K562 (cell line): ENCODE measurements around the gene LRP2BP. TPM values are rescaled to one million over a fixed set of nuclear protein-coding genes. Genes with fewer than 3 reads are reported as not detected.

ENCODE experiments used
- ARID3A ChIP-seq: IDR thresholded peaks from 2 replicates; pipeline ENCODE4 v1.6.1; 2012; ENCODE audit warnings: low read depth, low read length, improper control_type of control experiment, borderline replicate concordance
- C11orf30 ChIP-seq: fragments of 450-650 bp; IDR thresholded peaks from 2 replicates; pipeline ENCODE4 v1.6.1; 2016; ENCODE audit warnings: low read depth, mild to moderate bottlenecking
- CHAMP1 ChIP-seq: fragments of 450-650 bp; IDR thresholded peaks from 2 replicates; pipeline ENCODE4 v1.6.1; 2016; ENCODE audit warnings: mild to moderate bottlenecking
- E2F6 ChIP-seq, 2 experiments: IDR thresholded peaks; 2 replicates each; pipeline ENCODE4 v1.6.1; 2011; ENCODE audit warnings: borderline replicate concordance in 1 of 2, control low read depth in 1 of 2, low read depth in 1 of 2, low read length in 1 of 2, mild to moderate bottlenecking in 1 of 2, mixed read lengths in 1 of 2, moderate library complexity in 1 of 2; ENCODE audit not compliant: insufficient read depth in 1 of 2, insufficient read length in 1 of 2, poor library complexity in 1 of 2, severe bottlenecking in 1 of 2; ENCODE audit errors: extremely low read depth in 1 of 2
- HDAC3 ChIP-seq: fragments of 450-650 bp; IDR thresholded peaks from 2 replicates; pipeline ENCODE4 v1.6.1; 2018; ENCODE audit warnings: borderline replicate concordance, mild to moderate bottlenecking, moderate library complexity; ENCODE audit not compliant: partially characterized antibody
- IFI16 ChIP-seq: fragments of 250-450 bp; sonication (Bioruptor Pico); IDR thresholded peaks from 2 replicates; pipeline ENCODE4 v2.1.2; 2022; ENCODE audit warnings: mild to moderate bottlenecking, inconsistent platforms
- LCOR ChIP-seq: sonication (generic); formaldehyde crosslinking; IDR thresholded peaks from 2 replicates; pipeline ENCODE4 v1.8.0; 2022; ENCODE audit warnings: mild to moderate bottlenecking, missing genetic modification reagents
- LEF1 ChIP-seq: fragments of 450-650 bp; IDR thresholded peaks from 2 replicates; pipeline ENCODE4 v1.6.1; 2016; ENCODE audit warnings: mild to moderate bottlenecking
- MEIS2 ChIP-seq: fragments of 450-650 bp; IDR thresholded peaks from 2 replicates; pipeline ENCODE4 v1.6.1; 2014; ENCODE audit warnings: mild to moderate bottlenecking; ENCODE audit not compliant: partially characterized antibody
- PKNOX1 ChIP-seq: fragments of 450-650 bp; IDR thresholded peaks from 2 replicates; pipeline ENCODE4 v1.6.1; 2016
- RBBP5 ChIP-seq: fragments of 200-600 bp; sonication (generic); IDR thresholded peaks from 2 replicates; pipeline ENCODE4 v1.6.1; 2012; ENCODE audit warnings: borderline replicate concordance, mild to moderate bottlenecking, low read length, control low read depth, inconsistent platforms; ENCODE audit not compliant: insufficient read depth, poor library complexity, severe bottlenecking
- RFX7 ChIP-seq: fragments of 250-450 bp; sonication (Bioruptor Pico); IDR thresholded peaks from 2 replicates; pipeline ENCODE4 v1.5.1; 2021; ENCODE audit warnings: mild to moderate bottlenecking
- SMARCB1 ChIP-seq: IDR thresholded peaks from 2 replicates; pipeline ENCODE4 v1.6.1; 2011; ENCODE audit warnings: improper control_type of control experiment, low read depth; ENCODE audit not compliant: insufficient read length
- SMARCC2 ChIP-seq: fragments of 450-650 bp; IDR thresholded peaks from 2 replicates; pipeline ENCODE4 v1.6.1; 2017; ENCODE audit warnings: antibody characterized with exemption, moderate library complexity, mild to moderate bottlenecking, low read depth
- SOX6 ChIP-seq: fragments of 450-650 bp; IDR thresholded peaks from 2 replicates; pipeline ENCODE4 v1.6.1; 2014; ENCODE audit warnings: mild to moderate bottlenecking
- THAP12 ChIP-seq: fragments of 250-450 bp; sonication (Bioruptor Pico); IDR thresholded peaks from 2 replicates; pipeline ENCODE4 v1.9.0; 2021; ENCODE audit warnings: mild to moderate bottlenecking, inconsistent platforms
- ZNF354B ChIP-seq: fragments of 250-450 bp; sonication (Bioruptor Pico); IDR thresholded peaks from 2 replicates; pipeline ENCODE4 v1.4.0; 2020
- polyA plus RNA-seq, 8 experiments: library from polyadenylated mRNA; depleted of rRNA in 4 of 8; stranded (reverse) in 5 of 8; unstranded in 3 of 8; fragments of >200 nt; fragmentation: Nextera tagmentation in 2 of 8; fragmentation: Illumina TruSeq in 1 of 8; extraction: Ambion mirVana in 2 of 8; extraction: Trizol in 1 of 8; gene quantifications; 2 replicates each; pipeline versions ENCODE4 v1.2.1 to v1.2.3, GENCODE V29; 2011 to 2014; ENCODE audit warnings: inconsistent platforms in 1 of 8, missing spikeins in 1 of 8
- total RNA-seq, 7 experiments: library from RNA; depleted of rRNA in 6 of 7; stranded (reverse); fragments of >200 nt in 6 of 7; fragmentation: Illumina TruSeq in 2 of 7; extraction: Trizol in 2 of 7; gene quantifications; 2 replicates each; pipeline versions ENCODE4 v1.2.1 to v1.2.3, GENCODE V29; 2011 to 2021; ENCODE audit warnings: low replicate concordance in 1 of 7

Gene LRP2BP
- total and polyA plus RNA-seq, 9 of the 15 experiments (the other 6 are each of a cell fraction or from before 2014, with no cell fraction given), result 0.42 to 2.1 (median 0.62) TPM

GRCh38 chr4:185318679-185319078 is 77.0 kb downstream of the LRP2BP start (continued):
- no peak for TF ChIP-seq THAP12
- TF ChIP-seq LEF1, result peak; percentile 74; the same call in 1 of the 2 replicates
- no peak for TF ChIP-seq RBBP5
- TF ChIP-seq PKNOX1, result peak; percentile 44
- TF ChIP-seq HDAC3, result peak; percentile 71
- TF ChIP-seq LCOR (CRISPR knock-in tag), result peak; percentile 55; the same call in 1 of the 2 replicates
- TF ChIP-seq ZNF354B (CRISPR knock-in tag), result no peak
- peak; percentile 49 for TF ChIP-seq SMARCB1
- TF ChIP-seq IFI16 (CRISPR knock-in tag), result no peak
- TF ChIP-seq MEIS2, result peak; percentile 62
- TF ChIP-seq CHAMP1, result peak; percentile 92
- TF ChIP-seq E2F6 (IDR thresholded peaks at IDR 0.05; ENCODE audit: borderline replicate concordance in 1 of 2, extremely low read depth in 1 of 2, insufficient read depth in 1 of 2, insufficient read length in 1 of 2, low read depth in 1 of 2, low read length in 1 of 2, poor library complexity in 1 of 2, severe bottlenecking in 1 of 2), result peak in 1 of 2 experiments; percentile 12
- TF ChIP-seq RFX7 (CRISPR knock-in tag), result no peak
- 0 out of 2 replicates have a peak, but pooled peaks have one; percentile 26 for TF ChIP-seq ARID3A
- peak; percentile 77 for TF ChIP-seq SMARCC2
- peak; percentile 89 for TF ChIP-seq C11orf30
- TF ChIP-seq SOX6, result peak; percentile 100
